Aortic smooth muscle cell (primary cell): ENCODE measurements around the gene SRSF6. TPM values are rescaled to one million over a fixed set of nuclear protein-coding genes. Genes with fewer than 3 reads are reported as not detected.

Source experiments
- total RNA-seq: library from RNA; depleted of rRNA; stranded (reverse); fragments of >200 nt; gene quantifications from 2 replicates; pipeline ENCODE4 v1.2.3, GENCODE V29; 2014

SRSF6 gene
- total RNA-seq, result 47.7 and 51.4 TPM in 2 replicates

GRCh38 chr20:43457640-43458421, at the start of gene SRSF6:
Gene SRSF6 (plus strand): TSS chr20:43457896. CDS start chr20:43458034, 138 bp downstream.

GRCh38 chr20:43507150-43508080, 49.7 kb downstream of the SRSF6 start, which contains the start of gene L3MBTL1:
Gene L3MBTL1 (plus strand): TSS chr20:43507697. CDS start chr20:43513504, 5,807 bp downstream.

Other genes with a start within 250 kb of the SRSF6 start
- 5.2 TPM in 2 replicates for gene L3MBTL1, start 49.8 kb downstream of the SRSF6 start, total RNA-seq
- gene SGK2, start 101.1 kb downstream of the SRSF6 start, total RNA-seq, result 0.26 and 0.44 TPM in 2 replicates
- 49.4 and 52.4 TPM in 2 replicates for gene IFT52, start 133.0 kb downstream of the SRSF6 start, total RNA-seq
- gene MYBL2, start 209.2 kb downstream of the SRSF6 start, total RNA-seq, result 3.9 and 6.1 TPM in 2 replicates